ENCODE results near the gene PHACTR1. TPM values are rescaled to one million over a fixed set of nuclear protein-coding genes. Genes with fewer than 3 reads are reported as not detected.

The PHACTR1 gene
- total and polyA plus RNA-seq, 9 of the 15 experiments (the other 6 are each of a cell fraction or from before 2014, with no cell fraction given): 11.5 to 32.6 (median 22.0) TPM

- FAIRE-seq: no peak
- no peaks in the 10 kb centered on the region for H3K9me3 ChIP-seq (replicated peaks; ENCODE audit: control insufficient read depth, insufficient read depth, low read depth, low read length)
These were observed 50.4 kb downstream of the PHACTR1 start for GRCh38 chr6:12767016-12767415.

More at GRCh38 chr6:12767016-12767415, 50.4 kb downstream of the PHACTR1 start:
- no TSS peak for BruUV-seq (replicated peaks)
- H3K27me3 ChIP-seq (ENCODE audit: control insufficient read depth in 2 of 2, insufficient read depth in 2 of 2, low read length in 2 of 2): no peaks in the 10 kb centered on the region
- TF ChIP-seq BRF2 (IDR thresholded peaks at IDR 0.05; ENCODE audit: borderline replicate concordance, insufficient read depth, insufficient read length) (no peak), ZNF589 (CRISPR knock-in tag; IDR thresholded peaks at IDR 0.05; ENCODE audit: low read depth) (no peak), ZBTB5 (IDR thresholded peaks at IDR 0.05) (no peak), TCFL5 (CRISPR knock-in tag; conservative IDR thresholded peaks at IDR 0.05) (no peak), HNRNPK (IDR thresholded peaks at IDR 0.05; ENCODE audit: low read depth, low read length, poor library complexity, severe bottlenecking) (no peak), USF2 (CRISPR knock-in tag; IDR thresholded peaks at IDR 0.05) (no peak), MBD1 (CRISPR knock-in tag; IDR thresholded peaks at IDR 0.05) (no peak), HNRNPH1 (optimal IDR thresholded peaks at IDR 0.05; ENCODE audit: low read depth, low read length) (no peak), KAT2B (IDR thresholded peaks at IDR 0.05; ENCODE audit: low read depth, low read length) (no peak), PBX2 (CRISPR knock-in tag; IDR thresholded peaks at IDR 0.05; ENCODE audit: low read depth) (no peak), PBX2 (tag; conservative IDR thresholded peaks at IDR 0.05; ENCODE audit: low read depth) (no peak), RBM25 (IDR thresholded peaks at IDR 0.05; ENCODE audit: low read depth, low read length, severe bottlenecking) (no peak)
- H3K79me2 ChIP-seq (ENCODE audit: control insufficient read depth, insufficient read depth, low read length): no peaks in the 10 kb centered on the region
- no peaks in the 10 kb centered on the region for H3K36me3 ChIP-seq (ENCODE audit: control insufficient read depth, insufficient read depth, low read length)
- DNase-seq (ENCODE audit: extremely low read depth in 1 of 4, low spot score in 3 of 4) (no peak), ATAC-seq (no peak)
- no peak overlapping the region for H3K4me2 ChIP-seq (ENCODE audit: insufficient read depth, low read length)
- in situ Hi-C loops (cut with MboI): no loop called here
- intact Hi-C loops (cut with micrococcal nuclease): no loop called here
- H2AFZ ChIP-seq (ENCODE audit: low read depth, low read length): no peak overlapping the region
- no peaks in the 10 kb centered on the region for H3K4me1 ChIP-seq (replicated peaks in 1 of 2; ENCODE audit: control insufficient read depth in 2 of 2, insufficient read depth in 2 of 2, low read length in 2 of 2)
- H3K9ac ChIP-seq (ENCODE audit: insufficient read depth in 1 of 2, low read depth in 2 of 2, low read length in 2 of 2): no peak overlapping the region
- no peaks in the 10 kb centered on the region for H3K9me1 ChIP-seq (ENCODE audit: control insufficient read depth, insufficient read depth, low read length)
- ChIA-PET CTCF (ENCODE audit: low intra/inter-chr PET ratio) (no interaction called here), POLR2A (no interaction called here)
- 0% methylated on average over 3 of the region's 3 CpGs for WGBS (ENCODE audit: insufficient coverage, low coverage, missing lambda C conversion rate)
- H4K20me1 ChIP-seq (replicated peaks; ENCODE audit: control insufficient read depth, insufficient read depth, low read length): no peaks in the 10 kb centered on the region
- H3K27ac ChIP-seq (ENCODE audit: extremely low read depth, low read depth, low read length): no peak overlapping the region
- no peak overlapping the region for H3K4me3 ChIP-seq
